Measurements from ENCODE around the gene MPZL1.

DNA sequence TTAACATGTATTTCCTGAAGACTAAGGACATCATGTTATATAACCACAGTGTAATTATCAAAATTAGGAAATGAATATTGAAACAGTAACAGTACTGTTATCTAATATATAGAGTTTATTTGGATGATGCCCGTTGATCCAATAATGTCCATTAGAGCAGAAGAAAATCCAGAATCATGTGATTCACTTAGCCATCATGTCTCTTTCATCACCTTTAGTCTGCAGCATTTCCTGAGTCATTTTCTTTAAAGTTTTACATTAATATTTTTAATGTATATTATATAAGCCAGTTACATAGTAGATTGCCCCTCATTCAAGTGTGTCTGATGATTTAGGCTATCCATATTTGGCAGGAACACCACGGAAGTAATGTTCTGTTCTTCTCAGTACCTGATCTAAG is 28.9 kb downstream of the MPZL1 start:
- TF ChIP-seq, protein P1, sequence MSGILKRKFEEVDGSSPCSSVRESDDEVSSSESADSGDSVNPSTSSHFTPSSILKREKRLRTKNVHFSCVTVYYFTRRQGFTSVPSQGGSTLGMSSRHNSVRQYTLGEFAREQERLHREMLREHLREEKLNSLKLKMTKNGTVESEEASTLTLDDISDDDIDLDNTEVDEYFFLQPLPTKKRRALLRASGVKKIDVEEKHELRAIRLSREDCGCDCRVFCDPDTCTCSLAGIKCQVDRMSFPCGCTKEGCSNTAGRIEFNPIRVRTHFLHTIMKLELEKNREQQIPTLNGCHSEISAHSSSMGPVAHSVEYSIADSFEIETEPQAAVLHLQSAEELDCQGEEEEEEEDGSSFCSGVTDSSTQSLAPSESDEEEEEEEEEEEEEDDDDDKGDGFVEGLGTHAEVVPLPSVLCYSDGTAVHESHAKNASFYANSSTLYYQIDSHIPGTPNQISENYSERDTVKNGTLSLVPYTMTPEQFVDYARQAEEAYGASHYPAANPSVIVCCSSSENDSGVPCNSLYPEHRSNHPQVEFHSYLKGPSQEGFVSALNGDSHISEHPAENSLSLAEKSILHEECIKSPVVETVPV (CRISPR knock-in tag; IDR thresholded peaks at IDR 0.05): no peak
- TF ChIP-seq, protein P2, sequence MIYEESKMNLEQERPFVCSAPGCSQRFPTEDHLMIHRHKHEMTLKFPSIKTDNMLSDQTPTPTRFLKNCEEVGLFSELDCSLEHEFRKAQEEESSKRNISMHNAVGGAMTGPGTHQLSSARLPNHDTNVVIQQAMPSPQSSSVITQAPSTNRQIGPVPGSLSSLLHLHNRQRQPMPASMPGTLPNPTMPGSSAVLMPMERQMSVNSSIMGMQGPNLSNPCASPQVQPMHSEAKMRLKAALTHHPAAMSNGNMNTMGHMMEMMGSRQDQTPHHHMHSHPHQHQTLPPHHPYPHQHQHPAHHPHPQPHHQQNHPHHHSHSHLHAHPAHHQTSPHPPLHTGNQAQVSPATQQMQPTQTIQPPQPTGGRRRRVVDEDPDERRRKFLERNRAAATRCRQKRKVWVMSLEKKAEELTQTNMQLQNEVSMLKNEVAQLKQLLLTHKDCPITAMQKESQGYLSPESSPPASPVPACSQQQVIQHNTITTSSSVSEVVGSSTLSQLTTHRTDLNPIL (CRISPR knock-in tag; IDR thresholded peaks at IDR 0.05; ENCODE audit: low read depth): no peak
- TF ChIP-seq, protein P3, sequence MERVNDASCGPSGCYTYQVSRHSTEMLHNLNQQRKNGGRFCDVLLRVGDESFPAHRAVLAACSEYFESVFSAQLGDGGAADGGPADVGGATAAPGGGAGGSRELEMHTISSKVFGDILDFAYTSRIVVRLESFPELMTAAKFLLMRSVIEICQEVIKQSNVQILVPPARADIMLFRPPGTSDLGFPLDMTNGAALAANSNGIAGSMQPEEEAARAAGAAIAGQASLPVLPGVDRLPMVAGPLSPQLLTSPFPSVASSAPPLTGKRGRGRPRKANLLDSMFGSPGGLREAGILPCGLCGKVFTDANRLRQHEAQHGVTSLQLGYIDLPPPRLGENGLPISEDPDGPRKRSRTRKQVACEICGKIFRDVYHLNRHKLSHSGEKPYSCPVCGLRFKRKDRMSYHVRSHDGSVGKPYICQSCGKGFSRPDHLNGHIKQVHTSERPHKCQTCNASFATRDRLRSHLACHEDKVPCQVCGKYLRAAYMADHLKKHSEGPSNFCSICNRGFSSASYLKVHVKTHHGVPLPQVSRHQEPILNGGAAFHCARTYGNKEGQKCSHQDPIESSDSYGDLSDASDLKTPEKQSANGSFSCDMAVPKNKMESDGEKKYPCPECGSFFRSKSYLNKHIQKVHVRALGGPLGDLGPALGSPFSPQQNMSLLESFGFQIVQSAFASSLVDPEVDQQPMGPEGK (CRISPR knock-in tag; IDR thresholded peaks at IDR 0.05; ENCODE audit: borderline replicate concordance): no peak
- TF ChIP-seq ZNF565 (CRISPR knock-in tag; conservative IDR thresholded peaks at IDR 0.05; ENCODE audit: low read depth): no peak
- no peak for TF ChIP-seq ARNTL (CRISPR knock-in tag; IDR thresholded peaks at IDR 0.05; ENCODE audit: borderline replicate concordance, low read depth)
- no peak for TF ChIP-seq OSR1 (CRISPR knock-in tag; IDR thresholded peaks at IDR 0.05)
- TF ChIP-seq, protein P4, sequence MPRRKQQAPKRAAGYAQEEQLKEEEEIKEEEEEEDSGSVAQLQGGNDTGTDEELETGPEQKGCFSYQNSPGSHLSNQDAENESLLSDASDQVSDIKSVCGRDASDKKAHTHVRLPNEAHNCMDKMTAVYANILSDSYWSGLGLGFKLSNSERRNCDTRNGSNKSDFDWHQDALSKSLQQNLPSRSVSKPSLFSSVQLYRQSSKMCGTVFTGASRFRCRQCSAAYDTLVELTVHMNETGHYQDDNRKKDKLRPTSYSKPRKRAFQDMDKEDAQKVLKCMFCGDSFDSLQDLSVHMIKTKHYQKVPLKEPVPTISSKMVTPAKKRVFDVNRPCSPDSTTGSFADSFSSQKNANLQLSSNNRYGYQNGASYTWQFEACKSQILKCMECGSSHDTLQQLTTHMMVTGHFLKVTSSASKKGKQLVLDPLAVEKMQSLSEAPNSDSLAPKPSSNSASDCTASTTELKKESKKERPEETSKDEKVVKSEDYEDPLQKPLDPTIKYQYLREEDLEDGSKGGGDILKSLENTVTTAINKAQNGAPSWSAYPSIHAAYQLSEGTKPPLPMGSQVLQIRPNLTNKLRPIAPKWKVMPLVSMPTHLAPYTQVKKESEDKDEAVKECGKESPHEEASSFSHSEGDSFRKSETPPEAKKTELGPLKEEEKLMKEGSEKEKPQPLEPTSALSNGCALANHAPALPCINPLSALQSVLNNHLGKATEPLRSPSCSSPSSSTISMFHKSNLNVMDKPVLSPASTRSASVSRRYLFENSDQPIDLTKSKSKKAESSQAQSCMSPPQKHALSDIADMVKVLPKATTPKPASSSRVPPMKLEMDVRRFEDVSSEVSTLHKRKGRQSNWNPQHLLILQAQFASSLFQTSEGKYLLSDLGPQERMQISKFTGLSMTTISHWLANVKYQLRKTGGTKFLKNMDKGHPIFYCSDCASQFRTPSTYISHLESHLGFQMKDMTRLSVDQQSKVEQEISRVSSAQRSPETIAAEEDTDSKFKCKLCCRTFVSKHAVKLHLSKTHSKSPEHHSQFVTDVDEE (CRISPR knock-in tag; IDR thresholded peaks at IDR 0.05): no peak
- TF ChIP-seq RARB (CRISPR knock-in tag; IDR thresholded peaks at IDR 0.05): no peak
- no peak for TF ChIP-seq ZC3H10 (CRISPR knock-in tag; IDR thresholded peaks at IDR 0.05)
- TF ChIP-seq ISL1 (CRISPR knock-in tag; IDR thresholded peaks at IDR 0.05): no peak
